Non-pigmented ciliary epithelial cell (primary cell): ENCODE results near the gene DDX5.

Source experiments
- DNase-seq: peaks from one replicate; pipeline ENCODE4 v3.0.0-alpha.2; 2010; ENCODE audit warnings: low read depth

DDX5 gene

DNA sequence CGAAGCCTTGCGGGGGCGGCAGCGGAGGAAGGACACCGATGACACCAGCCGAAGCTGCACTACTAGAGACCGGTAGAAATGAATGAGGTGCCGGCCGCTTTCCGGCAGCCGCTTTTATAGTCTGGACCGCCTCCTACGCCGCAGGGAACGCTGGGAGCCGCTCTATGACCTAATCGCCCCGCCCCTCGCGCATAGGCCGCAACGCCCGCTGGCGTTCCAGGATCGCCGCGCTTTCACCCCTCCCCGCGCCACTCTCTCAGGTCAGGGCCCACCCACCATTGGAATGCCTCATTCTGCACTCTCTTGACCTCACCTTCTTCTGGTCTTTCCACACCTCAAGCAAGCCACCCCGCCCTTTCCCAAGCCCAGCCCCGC is at the start of gene DDX5:
DDX5 (minus strand) TSS at position 89 of the 375 bp plus-strand sequence. CDS start 170 bp downstream, outside the sequence.
- peak; percentile 71 for DNase-seq

- no peak for DNase-seq
Observed at GRCh38 chr17:64555281-64555680, 49.2 kb upstream of the DDX5 start.

- DNase-seq, result no peak
Observed at GRCh38 chr17:64554028-64554637, 48.0 kb upstream of the DDX5 start.

GRCh38 chr17:64551461-64551860 is 45.4 kb upstream of the DDX5 start:
- DNase-seq, result no peak

GRCh38 chr17:64547319-64547718 is 41.2 kb upstream of the DDX5 start:
- DNase-seq, result no peak

- no peak for DNase-seq
Observed at GRCh38 chr17:64546716-64547115, 40.6 kb upstream of the DDX5 start.

GRCh38 chr17:64544742-64545141 is 38.7 kb upstream of the DDX5 start:
- DNase-seq, result no peak

DNA sequence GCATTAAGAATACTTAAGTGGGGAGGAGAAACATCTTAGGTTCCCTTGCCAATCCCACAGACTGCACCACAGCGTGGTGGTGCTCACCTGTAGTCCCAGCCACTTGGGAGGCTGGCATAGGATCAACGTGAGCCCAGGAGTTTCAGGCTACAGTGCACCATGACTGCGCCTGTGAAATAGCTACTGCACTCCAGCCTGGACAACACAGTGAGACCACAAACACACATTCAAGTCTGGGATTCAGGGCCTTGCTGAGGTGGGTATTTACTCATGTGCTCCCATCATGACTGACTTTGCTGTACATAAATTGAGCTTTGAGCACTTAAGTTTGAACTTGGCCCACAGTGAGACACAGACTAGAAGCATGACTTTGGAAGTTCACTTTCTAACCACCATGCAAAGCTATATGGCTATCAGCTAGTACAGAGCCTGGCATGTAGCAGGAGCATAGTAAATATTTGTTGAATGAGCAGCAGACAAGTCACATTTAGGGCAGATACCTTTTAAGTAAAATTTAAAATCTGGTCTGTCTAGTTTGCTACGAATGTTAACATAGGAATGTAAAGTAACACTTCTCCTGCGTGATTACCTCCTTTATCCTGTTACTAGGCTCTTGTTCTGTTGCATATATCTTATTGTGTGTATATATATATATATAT is 34.2 kb upstream of the DDX5 start:
- DNase-seq, result no peak

DNA sequence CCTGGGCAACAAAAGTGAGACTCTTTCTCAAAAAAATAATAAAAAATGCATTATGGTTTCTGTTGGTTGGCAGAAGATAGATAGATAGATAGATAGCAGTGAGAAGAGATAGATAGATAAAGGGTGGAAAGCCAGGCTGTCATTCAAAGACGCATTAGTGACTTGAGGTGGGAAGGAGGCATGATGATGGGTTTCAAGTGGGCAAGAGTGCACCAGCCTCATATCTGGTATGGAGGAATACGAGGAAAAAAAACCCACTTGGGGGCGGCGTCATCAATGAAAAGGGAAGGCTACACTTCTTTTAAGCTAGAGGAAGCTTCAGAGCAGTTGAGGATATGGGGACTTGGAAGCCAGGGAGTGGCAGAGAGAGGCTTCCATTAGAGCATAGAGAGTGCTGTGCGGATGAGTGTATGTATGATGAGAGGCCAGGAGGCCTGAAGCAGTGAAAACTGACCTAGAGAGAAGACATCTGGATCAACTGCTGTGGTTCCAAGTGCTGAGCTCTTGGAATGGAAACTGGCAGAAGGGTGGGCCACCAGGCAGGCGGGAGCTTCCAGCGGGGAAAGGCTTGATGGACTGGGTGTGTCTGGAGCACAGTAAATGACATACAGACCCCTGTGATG is 32.5 kb upstream of the DDX5 start:
- no peak for DNase-seq

DNA sequence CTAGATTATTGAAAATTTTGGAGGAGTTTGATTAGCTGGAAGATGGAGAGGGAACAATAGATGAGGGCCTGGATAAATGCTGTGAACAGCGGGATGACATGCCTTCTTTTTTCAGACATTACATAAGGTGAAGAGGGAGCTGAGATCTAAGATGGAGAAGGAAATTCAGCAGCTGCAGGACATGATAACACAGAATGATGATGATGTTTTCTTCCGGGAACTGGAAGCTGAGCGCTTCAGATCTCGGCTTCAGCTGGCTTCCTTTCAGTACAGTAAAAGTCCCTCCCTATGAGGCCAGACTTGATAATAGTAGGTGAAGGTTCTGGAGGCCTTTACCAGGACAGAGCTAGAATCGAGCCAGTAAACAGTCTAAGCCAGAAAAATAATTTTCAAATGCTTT is 31.4 kb upstream of the DDX5 start:
- DNase-seq, result no peak

DNA sequence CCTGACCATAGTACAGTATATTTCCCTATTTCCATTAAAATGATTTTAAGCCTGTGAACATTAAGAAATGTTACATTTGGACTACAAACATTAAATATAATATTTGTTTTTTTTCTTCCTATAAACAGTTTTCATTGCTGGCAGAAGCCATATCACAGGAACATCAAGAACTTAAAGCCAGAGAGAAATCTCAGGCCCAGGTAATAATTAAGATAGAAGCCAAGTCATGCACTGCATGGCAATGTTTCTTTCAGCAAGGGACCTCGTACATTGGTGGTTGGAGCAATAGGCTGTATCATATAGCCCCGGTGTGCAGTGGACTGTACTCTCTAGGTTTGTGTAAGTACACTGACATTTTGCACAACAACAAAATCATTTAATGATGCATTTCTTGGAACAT is 30.8 kb upstream of the DDX5 start:
- DNase-seq, result no peak

DNA sequence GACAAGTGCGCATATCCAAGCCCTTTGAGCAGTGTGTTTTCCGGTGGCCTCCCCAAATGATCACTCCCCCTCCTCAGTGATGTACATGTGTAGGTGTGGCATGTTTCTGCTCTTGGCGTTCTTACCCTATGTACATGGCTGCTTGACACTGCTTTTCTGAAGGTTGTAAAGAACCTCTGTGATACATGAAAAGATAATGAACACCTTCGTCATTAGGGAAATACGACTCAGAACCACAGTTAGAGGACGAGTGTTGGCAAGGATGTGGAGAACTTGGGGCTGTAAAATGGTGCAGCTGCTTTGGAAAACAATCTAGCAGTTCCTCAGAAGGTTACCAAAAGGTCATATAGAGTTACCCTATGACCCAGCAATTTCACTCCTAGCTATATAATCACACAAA is 29.3 kb upstream of the DDX5 start:
- no peak for DNase-seq

DNA sequence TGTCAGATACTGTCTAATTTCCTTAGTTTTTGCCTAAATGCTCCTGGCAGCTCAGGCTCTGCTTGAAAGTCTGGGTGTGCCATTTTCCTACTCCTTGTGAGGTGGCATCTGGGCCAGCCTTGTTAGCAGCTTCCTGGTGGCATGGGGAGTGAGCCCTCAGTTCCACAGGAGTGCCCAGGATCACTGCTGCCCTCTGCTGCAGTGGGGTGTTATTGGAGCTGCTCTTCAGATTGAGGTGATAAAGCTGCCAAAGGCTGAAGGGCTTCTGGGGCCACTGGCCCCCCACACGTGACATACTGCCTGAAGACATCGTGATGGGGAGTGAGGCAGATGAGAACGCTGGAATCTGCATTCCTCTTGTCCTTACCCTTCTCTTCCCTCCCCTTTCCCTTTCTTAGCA is 28.1 kb upstream of the DDX5 start:
- DNase-seq, result no peak

DNA sequence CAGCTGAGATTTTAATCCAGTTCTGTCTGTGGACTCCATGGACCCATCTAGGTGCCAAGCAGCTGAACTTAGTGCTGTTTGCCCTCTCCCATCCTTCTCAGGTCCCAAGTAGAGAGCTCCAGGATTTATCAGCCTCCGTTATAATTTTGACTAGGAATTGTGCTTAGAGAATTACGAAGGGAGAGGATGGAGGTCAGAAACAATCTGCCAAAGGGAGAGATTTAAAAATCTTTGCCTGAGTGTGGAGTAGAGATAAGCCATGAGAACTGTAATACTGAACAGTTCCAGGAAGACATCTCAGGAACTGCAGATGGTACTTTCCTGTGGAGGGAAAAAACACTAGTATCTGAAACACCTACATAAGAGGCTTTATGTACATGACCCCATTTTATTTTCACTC is 27.7 kb upstream of the DDX5 start:
- no peak for DNase-seq

DNA sequence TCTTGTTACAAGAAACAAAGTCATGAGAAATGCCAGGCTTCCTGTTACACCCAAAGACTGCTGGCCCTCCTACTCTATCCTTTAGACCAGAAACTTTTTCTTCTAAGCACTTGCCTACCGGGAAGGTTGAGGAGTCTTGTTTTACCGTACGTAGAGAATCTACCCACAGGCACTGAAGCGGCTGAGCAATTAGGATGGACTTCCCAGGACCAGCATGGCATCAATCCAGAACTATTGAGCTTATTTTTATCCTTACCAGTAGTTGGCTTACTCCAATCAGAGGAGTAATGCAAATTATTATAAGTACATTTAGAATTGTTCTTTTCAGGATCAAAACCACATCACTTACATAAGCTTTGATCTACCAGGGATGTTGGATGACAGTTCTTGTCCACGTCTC is 26.3 kb upstream of the DDX5 start:
- DNase-seq, result no peak

DNA sequence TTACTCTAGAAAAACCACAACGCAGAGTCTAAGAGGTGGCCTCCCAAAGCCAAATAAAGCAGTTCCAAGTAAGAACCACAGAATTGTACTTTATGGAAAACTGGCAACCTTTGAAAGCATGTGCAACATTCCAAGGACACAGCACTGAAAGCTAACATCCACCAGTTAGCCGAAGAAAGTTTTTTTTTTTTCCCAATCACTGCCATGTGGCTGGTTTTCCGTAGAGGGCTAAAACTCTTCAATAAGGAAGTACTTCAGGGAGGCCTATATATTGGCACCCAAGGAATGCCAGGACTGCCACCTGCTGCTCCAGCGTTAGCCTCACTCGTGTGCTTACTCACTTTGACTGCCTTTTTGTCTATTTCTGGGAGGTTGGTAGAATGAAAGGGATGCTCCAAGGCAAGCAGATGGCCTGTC is 25.9 kb upstream of the DDX5 start:
- no peak for DNase-seq

DNA sequence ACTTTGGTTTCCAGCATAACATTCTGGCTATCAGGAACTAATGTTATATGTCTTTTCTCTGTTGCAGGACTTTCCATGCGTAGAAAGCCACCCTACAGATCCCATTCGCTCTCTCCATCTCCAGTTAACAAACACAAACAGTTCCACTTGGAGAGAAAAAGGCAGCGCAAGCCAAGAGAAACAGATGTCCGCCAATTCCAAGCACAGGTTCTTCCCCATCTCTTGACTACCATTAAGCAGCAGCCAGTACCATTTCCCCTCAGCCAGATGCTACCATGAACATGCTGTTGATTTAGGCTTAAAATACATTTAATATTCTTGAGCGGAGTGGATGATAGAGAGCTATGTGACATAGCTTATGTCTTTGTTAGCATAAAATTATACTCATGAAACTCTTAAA is 23.1 kb upstream of the DDX5 start:
- no peak for DNase-seq

GRCh38 chr17:64527914-64528313 is 21.8 kb upstream of the DDX5 start:
- DNase-seq, result no peak

GRCh38 chr17:64520359-64520758 is 14.3 kb upstream of the DDX5 start:
- no peak for DNase-seq

- DNase-seq, result no peak
Observed at GRCh38 chr17:64519601-64520000, 13.5 kb upstream of the DDX5 start.

DNA sequence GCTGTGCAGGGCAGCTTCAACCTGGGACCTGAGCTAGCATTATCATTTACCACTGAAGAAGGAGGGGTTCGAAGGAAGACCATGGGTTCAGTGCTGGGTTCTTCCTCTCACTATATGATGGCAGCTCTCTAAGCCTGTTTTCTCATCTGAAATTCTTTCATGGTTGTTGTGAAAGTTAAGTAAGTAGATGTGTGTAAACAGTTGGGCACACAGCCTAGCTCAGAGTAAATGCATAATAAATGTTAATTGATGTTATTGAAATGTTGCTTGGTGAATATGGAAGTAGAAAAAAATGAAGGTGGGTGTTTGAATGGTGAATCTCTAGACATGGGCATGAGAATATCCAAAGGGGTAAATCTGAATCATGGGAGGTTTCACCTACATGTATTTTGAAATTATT is 9.7 kb upstream of the DDX5 start:
- DNase-seq, result no peak

- DNase-seq, result no peak
Observed at GRCh38 chr17:64515419-64515818, 9.3 kb upstream of the DDX5 start.

DNA sequence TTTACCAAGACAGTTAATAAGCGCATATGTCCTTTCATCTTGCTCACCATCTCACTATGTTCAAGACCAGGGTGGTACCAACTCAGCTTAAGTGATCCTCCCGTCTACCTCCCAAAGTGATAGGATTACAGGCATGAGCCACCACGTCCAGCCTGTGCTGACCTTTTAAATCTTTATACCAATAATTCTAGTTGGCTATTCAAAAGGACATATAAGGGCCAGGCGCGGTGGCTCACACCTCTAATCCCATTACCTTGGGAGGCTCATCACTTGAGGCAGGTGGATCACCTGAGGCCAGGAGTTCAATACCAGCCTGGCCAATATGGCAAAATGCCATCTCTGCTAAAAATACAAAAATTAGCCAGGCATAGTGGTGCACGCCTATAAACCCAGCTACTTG is 3.1 kb upstream of the DDX5 start:
- DNase-seq, result no peak

GRCh38 chr17:64508683-64509082 is 2.6 kb upstream of the DDX5 start:
- no peak for DNase-seq
